H1 (cell line): ENCODE results near the gene TLE2. TPM values are rescaled to one million over a fixed set of nuclear protein-coding genes. Genes with fewer than 3 reads are reported as not detected.

Experiments used
- CTCF ChIA-PET: fragments of 300-600 bp; sonication (Branson Sonifier 250); formaldehyde crosslinking; loops from one replicate; lab custom pipeline; 2021; ENCODE audit not compliant: partially characterized antibody; lab: Charles Lee
- POLR2A ChIA-PET: fragments of 300-600 bp; sonication (Branson Sonifier 250); formaldehyde crosslinking; loops from one replicate; lab custom pipeline; 2021; ENCODE audit warnings: inconsistent platforms; ENCODE audit not compliant: partially characterized antibody; lab: Charles Lee
- DNase-seq, 2 experiments: peaks; one replicate each; pipeline versions ENCODE4 v3.0.0 to v3.0.0-alpha.2; 2010 to 2022; ENCODE audit warnings: low spot score in 2 of 2, low read depth in 1 of 2, mixed read lengths in 1 of 2
- FAIRE-seq: peaks from 2 replicates; lab custom pipeline; 2011; peaks lifted over from hg19 to GRCh38; lab: Jason Lieb, UNC
- H2AFZ ChIP-seq: 2 replicates; pipeline ENCODE4 v1.8.1; 2012; ENCODE audit warnings: low read length, inconsistent platforms
- H2AK5ac ChIP-seq: 2 replicates; pipeline ENCODE4 v1.6.1; 2013; ENCODE audit warnings: low read depth, low read length
- H2BK120ac ChIP-seq: replicated peaks from 2 replicates; pipeline ENCODE3; 2013; ENCODE audit warnings: low read depth, low read length, inconsistent platforms
- H2BK12ac ChIP-seq: 2 replicates; pipeline ENCODE4 v1.6.1; 2013; ENCODE audit warnings: low read depth, low read length
- H2BK15ac ChIP-seq: 2 replicates; pipeline ENCODE4 v1.6.1; 2013; ENCODE audit warnings: low read length
- H2BK20ac ChIP-seq: 2 replicates; pipeline ENCODE4 v1.6.1; 2013; ENCODE audit warnings: low read length
- H2BK5ac ChIP-seq: 2 replicates; pipeline ENCODE4 v1.6.1; 2013; ENCODE audit warnings: low read depth, low read length
- H3K14ac ChIP-seq: 2 replicates; pipeline ENCODE4 v1.6.1; 2013; ENCODE audit warnings: inconsistent platforms; ENCODE audit not compliant: insufficient read length
- H3K18ac ChIP-seq: 2 replicates; pipeline ENCODE4 v1.6.1; 2013; ENCODE audit warnings: low read length; ENCODE audit errors: extremely low read depth
- H3K23ac ChIP-seq: 2 replicates; pipeline ENCODE4 v1.6.1; 2013; ENCODE audit warnings: inconsistent platforms; ENCODE audit not compliant: insufficient read length
- H3K23me2 ChIP-seq: 2 replicates; pipeline ENCODE4 v1.6.1; 2013; ENCODE audit warnings: low read depth, low read length
- H3K27ac ChIP-seq: 2 replicates; pipeline ENCODE4 v1.6.1; 2011; ENCODE audit warnings: low read depth, low read length, inconsistent platforms
- H3K27me3 ChIP-seq, 4 experiments: replicated peaks in 1 of 4; 1 replicate in 1 of 4; 2 replicates in 3 of 4; pipeline versions ENCODE4 v1.6.1 to v1.8.1; 2011 to 2013; ENCODE audit warnings: low read length in 3 of 4, mild to moderate bottlenecking in 3 of 4, inconsistent platforms in 2 of 4, mixed read lengths in 2 of 4, moderate library complexity in 1 of 4; ENCODE audit not compliant: control insufficient read depth in 3 of 4, insufficient read depth in 3 of 4; ENCODE audit errors: extremely low read depth in 1 of 4
- H3K36me3 ChIP-seq, 4 experiments: 2 replicates each; pipeline versions ENCODE4 v1.6.1 to v1.8.1; 2011 to 2013; ENCODE audit warnings: mild to moderate bottlenecking in 4 of 4, low read length in 3 of 4, moderate library complexity in 2 of 4, control low read depth in 1 of 4, inconsistent platforms in 1 of 4; ENCODE audit not compliant: insufficient read depth in 4 of 4, control insufficient read depth in 2 of 4
- H3K4ac ChIP-seq: replicated peaks from 2 replicates; pipeline ENCODE3; 2013; ENCODE audit warnings: low read length, low read depth, mixed read lengths, inconsistent platforms; ENCODE audit not compliant: insufficient read length
- H3K4me1 ChIP-seq, 4 experiments: replicated peaks in 1 of 4; 1 replicate in 1 of 4; 2 replicates in 3 of 4; pipeline versions ENCODE4 v1.6.1 to v1.8.1; 2011 to 2013; ENCODE audit warnings: low read length in 3 of 4, inconsistent platforms in 2 of 4, mixed read lengths in 1 of 4; ENCODE audit not compliant: insufficient read depth in 4 of 4, control insufficient read depth in 3 of 4
- H3K4me2 ChIP-seq, 2 experiments: 2 replicates each; pipeline versions ENCODE4 v1.6.1 to v1.8.1; 2011 to 2013; ENCODE audit warnings: low read depth in 2 of 2, low read length in 2 of 2, control low read depth in 1 of 2, inconsistent platforms in 1 of 2, mild to moderate bottlenecking in 1 of 2; ENCODE audit not compliant: insufficient read depth in 1 of 2
- H3K4me3 ChIP-seq, 4 experiments: fragments of 200-600, 300-600 bp in 1 of 4; sonication (generic), shearing (Covaris generic), sonication (Bioruptor Twin) in 1 of 4; 2 replicates each; pipeline versions ENCODE4 v1.5.1 to v1.8.1; 2011 to 2016; ENCODE audit warnings: low read length in 4 of 4, low read depth in 3 of 4, control low read depth in 2 of 4, inconsistent platforms in 2 of 4, mild to moderate bottlenecking in 2 of 4, mixed read lengths in 1 of 4, moderate library complexity in 1 of 4; ENCODE audit not compliant: insufficient read depth in 2 of 4; ENCODE audit errors: extremely low read depth in 1 of 4
- H3K56ac ChIP-seq: replicated peaks from 2 replicates; pipeline ENCODE3; 2013; ENCODE audit warnings: low read depth, mild to moderate bottlenecking, mixed read lengths, low read length, inconsistent platforms; ENCODE audit not compliant: insufficient read length
- H3K79me1 ChIP-seq: 2 replicates; pipeline ENCODE4 v1.6.1; 2013; ENCODE audit warnings: low read depth, low read length, control low read depth
- H3K79me2 ChIP-seq, 2 experiments: 2 replicates each; pipeline versions ENCODE4 v1.6.1 to v1.8.1; 2012 to 2013; ENCODE audit warnings: low read length in 2 of 2, mild to moderate bottlenecking in 2 of 2, inconsistent platforms in 1 of 2; ENCODE audit not compliant: insufficient read depth in 2 of 2, control insufficient read depth in 1 of 2
- H3K9ac ChIP-seq, 4 experiments: replicated peaks in 1 of 4; 1 replicate in 1 of 4; 2 replicates in 3 of 4; pipeline versions ENCODE4 v1.6.1 to v1.8.1; 2011 to 2013; ENCODE audit warnings: low read depth in 3 of 4, low read length in 3 of 4, control low read depth in 2 of 4, mild to moderate bottlenecking in 2 of 4, moderate library complexity in 2 of 4, inconsistent platforms in 1 of 4; ENCODE audit errors: extremely low read depth in 1 of 4
- H3K9me3 ChIP-seq, 2 experiments: 2 replicates each; pipeline versions ENCODE4 v1.6.1 to v1.8.1; 2012 to 2013; ENCODE audit warnings: mild to moderate bottlenecking in 2 of 2, moderate library complexity in 2 of 2, control low read depth in 1 of 2, inconsistent platforms in 1 of 2, low read depth in 1 of 2, low read length in 1 of 2, mixed read lengths in 1 of 2; ENCODE audit not compliant: insufficient read depth in 2 of 2
- H4K20me1 ChIP-seq, 2 experiments: replicated peaks in 1 of 2; 2 replicates each; pipeline versions ENCODE3 to v1.8.1; 2011 to 2013; ENCODE audit warnings: inconsistent platforms in 2 of 2, low read length in 2 of 2, mild to moderate bottlenecking in 1 of 2; ENCODE audit not compliant: insufficient read depth in 2 of 2, control insufficient read depth in 1 of 2
- H4K5ac ChIP-seq: 2 replicates; pipeline ENCODE4 v1.6.1; 2013; ENCODE audit warnings: low read length, low read depth, mixed read lengths, inconsistent platforms; ENCODE audit not compliant: insufficient read length
- H4K8ac ChIP-seq: 2 replicates; pipeline ENCODE4 v1.8.0; 2013; ENCODE audit warnings: mild to moderate bottlenecking, moderate library complexity, low read length, inconsistent platforms; ENCODE audit not compliant: insufficient read depth; ENCODE audit errors: extremely low read depth
- H4K91ac ChIP-seq: replicated peaks from 2 replicates; pipeline ENCODE3; 2013; ENCODE audit warnings: low read length, mixed read lengths, inconsistent platforms; ENCODE audit not compliant: insufficient read length
- TBP ChIP-seq: IDR thresholded peaks from 2 replicates; pipeline ENCODE4 v1.6.1; 2011; ENCODE audit warnings: low read depth, low read length, improper control_type of control experiment
- WGBS, 2 experiments: shearing (Covaris generic) in 1 of 2; methylation state at CpG; one replicate each; pipeline versions ENCODE4 v1.1.6 to v1.1.7; 2013 to 2015; ENCODE audit warnings: low lambda C conversion rate in 2 of 2, mixed read lengths in 2 of 2, inconsistent platforms in 1 of 2, low coverage in 1 of 2, missing lambda C conversion rate in 1 of 2; ENCODE audit not compliant: insufficient replicate concordance in 2 of 2, insufficient coverage in 1 of 2, insufficient read length in 1 of 2; ENCODE audit errors: extremely low coverage in 1 of 2, missing lambda C conversion rate in 1 of 2; 5-methylcytosine and 5-hydroxymethylcytosine counted together
- polyA plus RNA-seq, 7 experiments: library from polyadenylated mRNA; depleted of rRNA in 3 of 7; stranded (reverse) in 5 of 7; unstranded in 2 of 7; fragments of >200 nt in 5 of 7; fragments of 200-250 nt in 2 of 7; gene quantifications; 1 replicate in 5 of 7; 2 replicates in 1 of 7; 4 replicates in 1 of 7; pipeline versions ENCODE4 v1.2.1 to v1.2.3, GENCODE V29; 2011 to 2013; ENCODE audit warnings: missing spikeins in 2 of 7, mixed read lengths in 2 of 7
- total RNA-seq: library from RNA; stranded (reverse); fragmentation: NEBNext Ultra II Directional; extraction: Animal tissue kit (Norgen Biotek cat#: 25700); gene quantifications from 2 replicates; pipeline ENCODE4 v1.2.1, GENCODE V29; 2021

TLE2 gene
- total and polyA plus RNA-seq, 2 of the 8 experiments (the other 6 are each of a cell fraction or from before 2014, with no cell fraction given): 8.0 to 11.5 TPM

DNA sequence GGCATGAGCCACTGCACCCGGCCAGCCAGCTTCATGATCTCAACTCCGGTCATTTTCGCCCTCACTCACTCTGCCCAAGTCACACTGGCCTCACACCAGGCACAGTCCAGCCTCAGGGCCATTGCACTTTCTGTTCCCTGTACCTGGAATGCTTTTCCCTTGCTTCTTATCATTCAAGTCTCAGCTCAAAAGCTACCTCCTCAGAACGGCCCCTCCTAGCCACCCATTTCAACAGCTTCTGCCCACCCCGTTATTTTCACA is 2.5 kb upstream of the TLE2 start:
- Histone ChIP-seq H4K5ac (no peak overlapping the region), H3K9me3 (no peaks in the 10 kb centered on the region), H3K23me2 (peaks cover 16% of the 10 kb centered on the region), H2AFZ (no peak overlapping the region), H2BK12ac (no peak overlapping the region), H3K79me2 (no peaks in the 10 kb centered on the region), H3K27ac (no peak overlapping the region), H3K27me3 (peaks cover 13 to 59% (median 47%) of the 10 kb centered on the region in 4 experiments), H2AK5ac (no peak overlapping the region), H2BK15ac (no peak overlapping the region), H3K14ac (no peak overlapping the region), H3K36me3 (no peaks in the 10 kb centered on the region), H3K4me3 (no peak overlapping the region), H2BK120ac (no peak overlapping the region), H2BK5ac (no peak overlapping the region), H4K8ac (no peak overlapping the region), H4K91ac (no peak overlapping the region), H3K4ac (no peak overlapping the region), H3K23ac (no peak overlapping the region), H3K4me2 (no peak overlapping the region), H3K56ac (no peak overlapping the region), H2BK20ac (no peak overlapping the region), H4K20me1 (peaks cover 0 to 5% of the 10 kb centered on the region in 2 experiments), H3K9ac (no peak overlapping the region), H3K4me1 (peaks cover 0 to 14% (median 10%) of the 10 kb centered on the region in 4 experiments; a peak in 6 of 7 replicates), H3K18ac (no peak overlapping the region), H3K79me1 (no peaks in the 10 kb centered on the region)
- POLR2A ChIA-PET: interaction anchor here (0.9 to 1.2 kb wide), 3 partner anchors 11 to 202 kb away, joined by 3 read pairs; no protein-coding TSS in a partner anchor
- no peak for TF ChIP-seq TBP
- DNase-seq (no peak), FAIRE-seq (no peak)
- 86% methylated on average over 5 of the region's 5 CpGs; no CpG with 5 or more reads in 1 of the 2 experiments for WGBS, 2 experiments
- CTCF ChIA-PET: interaction anchor here (0.9 to 2.9 kb wide), 8 partner anchors 9 to 108 kb away, joined by 3 to 8 read pairs (median 4); no protein-coding TSS in a partner anchor
